MG63 (cell line): Measurements from ENCODE around the gene SBNO1. TPM values are rescaled to one million over a fixed set of nuclear protein-coding genes. Genes with fewer than 3 reads are reported as not detected.
"Not testable (repeated sequence)": the region's sequence is repeated elsewhere in the genome, so short reads cannot be mapped to it uniquely, and the experiment has no call there.

Source experiments
- DNase-seq: peaks from one replicate; pipeline ENCODE4 v3.0.0-alpha.2; 2020
- H3K27me3 ChIP-seq: fragments of 250-450 bp; sonication (Bioruptor Pico); 2 replicates; pipeline ENCODE4 v1.5.1; 2020; ENCODE audit warnings: mild to moderate bottlenecking, moderate library complexity
- H3K36me3 ChIP-seq: fragments of 250-450 bp; sonication (Bioruptor Pico); 2 replicates; pipeline ENCODE4 v1.5.1; 2020; ENCODE audit warnings: mild to moderate bottlenecking, moderate library complexity
- H3K4me3 ChIP-seq: fragments of 250-450 bp; sonication (Bioruptor Pico); 2 replicates; pipeline ENCODE4 v1.5.1; 2020; ENCODE audit warnings: mild to moderate bottlenecking, moderate library complexity
- H3K9me3 ChIP-seq: fragments of 250-450 bp; sonication (Bioruptor Pico); 2 replicates; pipeline ENCODE4 v1.5.1; 2020; ENCODE audit warnings: mild to moderate bottlenecking, moderate library complexity
- total RNA-seq: library from RNA; depleted of rRNA; stranded (reverse); fragments of >200 nt; shearing (Covaris generic); gene quantifications from 2 replicates; pipeline ENCODE4 v1.2.3, GENCODE V29; 2014; ENCODE audit warnings: low replicate concordance

SBNO1 gene
- total RNA-seq, 1 experiment from 2014 or later: 9.7 TPM

DNA sequence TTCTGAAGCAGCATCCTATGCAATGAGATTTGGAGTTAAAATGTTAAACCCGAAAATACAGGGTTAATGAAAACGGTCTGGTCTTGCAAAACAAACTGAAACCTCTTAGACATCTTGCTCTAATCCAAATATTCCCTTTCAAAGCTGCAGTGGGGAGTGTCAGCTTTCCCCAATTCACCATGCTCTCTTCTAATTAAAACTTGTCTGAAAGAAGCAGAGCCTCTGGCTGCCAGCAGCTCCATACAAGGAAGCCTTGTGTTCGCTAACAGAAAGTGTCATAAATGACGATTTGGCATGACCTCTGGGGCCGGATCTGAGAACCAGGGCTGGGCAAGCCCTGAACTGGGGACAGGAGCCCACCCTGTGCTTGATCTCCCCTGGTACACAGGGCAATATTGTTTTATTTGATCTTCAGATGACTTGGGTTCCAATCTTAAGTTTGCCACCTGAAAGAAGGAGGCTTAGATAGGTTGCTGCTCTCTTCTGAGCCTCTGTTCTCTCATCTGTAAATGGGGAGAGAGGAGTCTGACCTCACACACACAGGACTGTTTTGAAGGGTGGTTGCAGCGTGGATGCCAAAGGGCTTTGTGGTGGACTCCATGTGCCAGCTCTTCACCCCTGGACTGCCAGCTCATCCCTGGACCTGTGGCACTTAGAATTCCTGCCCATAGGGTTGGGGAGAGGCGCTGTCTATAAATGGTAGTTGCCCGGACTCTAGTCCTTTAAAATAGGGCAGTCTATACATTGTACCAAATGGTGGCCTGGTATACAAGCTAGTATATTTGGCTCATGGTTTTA lies 27.1 kb upstream of the SBNO1 start:
- H3K9me3 ChIP-seq: no peaks in the 10 kb centered on the region
- no peaks in the 10 kb centered on the region for H3K27me3 ChIP-seq
- H3K4me3 ChIP-seq: no peak overlapping the region
- peak; percentile 63 for DNase-seq
- peaks cover 70% of the 10 kb centered on the region for H3K36me3 ChIP-seq

GRCh38 chr12:123390498-123391426 lies 26.1 kb upstream of the SBNO1 start:
- peak overlapping the region; percentile 68 for H3K4me3 ChIP-seq
- H3K36me3 ChIP-seq: peaks cover 61% of the 10 kb centered on the region
- H3K9me3 ChIP-seq: no peaks in the 10 kb centered on the region
- DNase-seq: no peak
- H3K27me3 ChIP-seq: no peaks in the 10 kb centered on the region

- peaks cover 50% of the 10 kb centered on the region for H3K36me3 ChIP-seq
- peak overlapping the region; percentile 68 for H3K4me3 ChIP-seq
- no peaks in the 10 kb centered on the region for H3K9me3 ChIP-seq
- peak; percentile 58 for DNase-seq
- H3K27me3 ChIP-seq: no peaks in the 10 kb centered on the region
Measured at GRCh38 chr12:123389560-123390351, 25.1 kb upstream of the SBNO1 start.

DNA sequence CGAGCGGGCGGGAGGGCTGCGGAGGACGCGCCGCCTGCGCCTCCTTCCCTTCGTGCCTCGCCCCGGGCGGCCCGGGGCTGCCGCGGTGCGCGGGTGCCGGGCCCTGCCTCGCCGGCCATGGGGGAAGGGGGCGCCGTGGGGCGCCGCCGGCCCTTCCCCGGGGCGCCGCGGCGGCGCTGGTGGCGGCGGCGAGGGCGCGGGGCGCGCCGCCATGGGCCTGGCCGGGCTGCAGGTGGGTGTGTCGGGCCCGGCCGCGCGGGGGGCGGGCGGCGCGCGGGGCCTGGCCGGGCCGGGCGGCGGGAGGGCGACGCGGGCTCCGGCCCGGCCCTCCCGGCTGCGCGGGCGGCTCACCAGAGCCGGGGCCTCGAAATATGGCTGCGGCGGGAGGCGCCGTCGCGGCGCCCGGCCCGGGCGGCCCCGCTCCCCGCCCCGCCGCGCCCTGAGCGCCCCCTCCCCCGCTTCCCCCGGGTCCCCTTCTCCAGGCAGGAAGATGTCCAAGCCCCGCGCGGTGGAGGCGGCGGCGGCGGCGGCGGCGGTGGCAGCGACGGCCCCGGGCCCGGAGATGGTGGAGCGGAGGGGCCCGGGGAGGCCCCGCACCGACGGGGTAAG lies 24.4 kb upstream of the SBNO1 start:
- H3K4me3 ChIP-seq: peak overlapping the region; percentile 68; the same call in 1 of the 2 replicates
- DNase-seq: no peak

DNA sequence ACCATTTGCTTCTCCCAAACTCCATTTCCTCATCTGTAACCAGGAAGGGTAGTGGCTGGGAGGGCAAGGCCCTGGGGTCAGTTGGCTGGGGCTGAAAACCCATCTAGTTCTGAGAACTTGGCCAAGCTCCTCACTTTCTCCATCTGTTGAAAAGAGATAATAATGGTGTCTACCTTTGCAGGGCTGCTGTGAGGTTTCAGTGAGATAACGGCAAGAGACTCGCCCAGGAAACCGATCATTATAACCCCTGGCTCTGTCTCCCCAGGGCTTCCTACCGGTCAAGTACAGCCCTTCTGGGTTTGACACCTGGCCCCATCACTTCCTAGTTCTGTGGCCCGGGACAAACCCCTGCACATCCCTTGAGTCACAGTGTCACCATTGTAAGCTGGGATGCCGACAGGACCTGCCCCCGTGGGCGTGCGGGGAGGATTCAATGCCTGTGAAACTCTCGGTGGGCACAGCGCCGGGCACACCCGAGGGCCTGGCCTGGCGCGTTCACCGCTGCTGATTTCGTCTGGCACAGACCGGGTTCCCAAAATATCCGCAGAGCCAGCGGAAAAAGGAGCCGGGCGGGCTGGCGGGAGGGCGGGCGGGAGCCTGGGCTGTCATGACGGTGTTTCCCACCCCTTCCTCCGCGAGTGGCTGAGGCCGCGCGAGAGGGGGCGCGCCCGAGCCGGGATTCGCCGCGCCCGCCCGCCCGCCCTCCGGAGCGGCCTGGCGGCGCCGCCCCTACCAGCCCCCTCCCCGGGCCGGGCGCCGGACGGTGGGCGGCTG lies 23.7 kb upstream of the SBNO1 start:
- Histone ChIP-seq H3K4me3 (peak overlapping the region; percentile 59), H3K36me3 (peaks cover 38% of the 10 kb centered on the region), H3K9me3 (no peaks in the 10 kb centered on the region), H3K27me3 (no peaks in the 10 kb centered on the region)
- DNase-seq: peak; percentile 84

More for the DNA sequence above, 24.4 kb upstream of the SBNO1 start:
- Histone ChIP-seq H3K36me3 (peaks cover 44% of the 10 kb centered on the region), H3K9me3 (no peaks in the 10 kb centered on the region), H3K27me3 (no peaks in the 10 kb centered on the region)

DNA sequence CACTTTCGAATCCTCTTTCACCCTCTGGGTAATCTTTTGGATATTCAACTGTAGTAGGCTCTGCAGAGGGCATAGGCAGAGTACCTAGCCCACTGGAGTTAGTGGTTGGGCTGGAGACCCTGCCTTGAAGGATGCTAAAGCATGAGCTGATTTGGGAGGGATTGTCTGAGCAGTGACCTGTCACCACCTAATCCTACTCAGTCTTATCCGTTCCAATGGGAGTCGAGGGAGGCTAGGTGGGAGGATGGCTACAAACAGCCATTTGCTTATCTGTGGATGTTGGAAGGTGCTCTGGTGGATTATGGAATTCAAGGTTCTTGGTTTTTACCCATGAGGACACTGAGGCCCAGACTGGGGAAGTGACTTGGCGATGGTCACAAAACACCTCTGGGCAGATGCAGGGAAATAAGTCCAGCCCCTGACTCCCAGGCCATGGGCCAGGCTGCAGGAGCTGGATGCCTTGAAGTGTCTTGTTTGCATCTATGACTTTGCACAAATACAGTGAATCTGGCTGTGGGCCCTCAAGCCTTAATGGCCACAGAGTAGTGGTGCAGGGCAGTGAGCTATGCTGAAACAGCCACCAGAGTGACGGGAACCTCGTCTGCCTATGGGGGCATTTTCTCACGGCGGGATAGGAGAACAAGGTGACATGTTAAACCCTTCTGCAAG lies 23.0 kb upstream of the SBNO1 start:
- Histone ChIP-seq H3K4me3 (peak overlapping the region; percentile 59), H3K9me3 (no peaks in the 10 kb centered on the region), H3K27me3 (no peaks in the 10 kb centered on the region), H3K36me3 (peaks cover 31% of the 10 kb centered on the region)
- no peak for DNase-seq

- Histone ChIP-seq H3K4me3 (peak overlapping the region; percentile 76), H3K36me3 (peaks cover 10% of the 10 kb centered on the region)
- DNase-seq, H3K27me3 ChIP-seq, H3K9me3 ChIP-seq: not testable (repeated sequence)
Measured at GRCh38 chr12:123385536-123385935, 20.9 kb upstream of the SBNO1 start.

- no peak for DNase-seq
- Histone ChIP-seq H3K36me3 (peaks cover 5% of the 10 kb centered on the region), H3K27me3 (no peaks in the 10 kb centered on the region), H3K4me3 (peak overlapping the region; percentile 76), H3K9me3 (no peaks in the 10 kb centered on the region)
Measured at GRCh38 chr12:123384994-123385376, 20.3 kb upstream of the SBNO1 start.

DNA sequence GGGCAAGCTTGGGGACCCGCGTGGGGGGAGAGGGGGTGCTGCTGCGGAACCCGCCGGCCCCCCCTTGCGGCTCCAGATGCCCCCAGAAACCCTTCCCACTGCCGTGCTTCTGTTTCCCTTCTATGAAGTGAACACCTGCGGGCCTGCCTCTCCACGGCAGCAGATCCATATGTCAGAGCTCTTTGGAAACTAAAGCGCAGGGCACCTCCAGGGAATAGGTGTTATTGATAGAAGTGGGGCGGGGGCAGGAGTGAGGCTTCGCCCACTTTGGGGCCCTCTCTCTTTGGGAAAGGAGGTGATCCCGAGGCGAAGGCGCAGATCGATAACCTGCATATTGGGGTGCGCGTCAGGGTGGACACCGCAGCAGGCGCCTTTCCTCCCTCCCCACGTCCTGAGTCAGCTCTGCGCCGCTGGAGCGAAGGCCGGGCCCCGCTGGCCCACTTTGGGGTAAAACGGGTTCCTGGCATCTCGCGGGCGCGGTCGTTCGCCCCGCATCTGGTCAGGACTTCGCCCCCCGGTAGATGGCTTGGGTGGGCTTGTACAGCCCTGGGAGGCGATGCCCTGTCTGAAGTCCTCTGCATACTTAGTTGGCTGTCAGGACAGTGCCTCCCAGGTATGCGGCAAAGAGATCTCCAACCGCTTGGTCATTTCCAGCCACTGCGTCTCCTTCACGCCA lies 19.8 kb upstream of the SBNO1 start:
- H3K4me3 ChIP-seq: peak overlapping the region; percentile 76
- no peaks in the 10 kb centered on the region for H3K9me3 ChIP-seq
- DNase-seq: peak; percentile 45
- H3K36me3 ChIP-seq: no peaks in the 10 kb centered on the region; the same call in 1 of the 2 replicates
- H3K27me3 ChIP-seq: no peaks in the 10 kb centered on the region

GRCh38 chr12:123382684-123383083 lies 18.0 kb upstream of the SBNO1 start:
- no peak for DNase-seq
- Histone ChIP-seq H3K9me3 (no peaks in the 10 kb centered on the region), H3K4me3 (peak overlapping the region; percentile 76; the same call in 1 of the 2 replicates), H3K27me3 (no peaks in the 10 kb centered on the region), H3K36me3 (no peaks in the 10 kb centered on the region)

DNA sequence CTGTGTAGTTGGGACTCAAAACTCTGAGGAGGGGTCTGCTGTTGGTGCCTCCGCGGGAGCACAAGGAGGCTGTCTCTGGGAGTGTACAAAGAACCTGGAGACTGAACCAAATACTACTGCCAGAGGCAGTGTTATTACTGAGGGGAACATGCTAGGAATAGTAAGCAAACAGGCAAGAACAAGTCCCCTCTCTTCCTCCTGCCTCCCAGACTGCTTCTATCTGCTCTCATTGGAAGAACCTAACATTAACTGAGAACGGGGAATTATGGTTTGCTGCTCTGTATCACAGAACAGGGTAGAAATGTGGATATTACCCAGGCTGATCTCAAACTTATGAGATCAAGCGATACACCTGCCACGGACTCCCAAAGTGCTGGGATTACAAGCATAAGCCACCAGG lies 14.7 kb upstream of the SBNO1 start:
- H3K4me3 ChIP-seq: no peak overlapping the region
- H3K36me3 ChIP-seq: no peaks in the 10 kb centered on the region
- H3K9me3 ChIP-seq: no peaks in the 10 kb centered on the region
- H3K27me3 ChIP-seq: no peaks in the 10 kb centered on the region
- DNase-seq: no peak

GRCh38 chr12:123372415-123372814 lies 7.8 kb upstream of the SBNO1 start:
- not testable (repeated sequence) for DNase-seq, H3K9me3 ChIP-seq, H3K4me3 ChIP-seq, H3K27me3 ChIP-seq, H3K36me3 ChIP-seq

DNA sequence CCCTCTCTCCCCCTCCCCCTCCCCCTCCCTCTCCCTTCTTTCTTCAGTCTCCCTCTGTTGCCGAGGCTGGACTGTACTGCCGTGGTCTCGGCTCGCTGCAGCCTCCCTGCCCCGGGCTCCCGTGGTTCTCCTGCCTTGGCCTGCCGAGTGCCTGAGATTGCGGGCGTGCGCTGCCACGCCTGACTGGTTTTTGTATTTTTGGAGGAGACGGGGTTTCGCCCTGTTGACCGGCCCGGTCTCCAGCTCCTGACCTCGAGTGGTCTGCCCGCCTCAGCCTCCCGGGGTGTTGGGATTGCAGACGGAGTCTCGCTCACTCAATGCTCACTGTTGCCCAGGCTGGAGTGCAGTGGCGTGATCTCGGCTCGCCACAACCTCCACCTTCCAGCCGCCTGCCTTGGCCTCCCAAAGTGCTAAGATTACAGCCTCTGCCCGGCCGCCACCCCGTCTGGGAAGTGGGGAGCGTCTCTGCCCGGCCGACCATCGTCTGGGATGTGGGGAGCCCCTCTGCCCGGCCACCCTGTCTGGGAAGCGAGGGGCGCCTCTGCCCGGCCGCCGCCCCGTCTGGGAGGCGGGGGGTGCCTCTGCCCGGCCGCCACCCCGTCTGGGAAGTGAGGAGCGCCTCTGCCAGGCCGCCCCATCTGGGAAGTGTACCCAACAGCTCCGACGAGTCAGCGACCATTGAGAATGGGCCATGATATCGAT lies 7.2 kb upstream of the SBNO1 start:
- not testable (repeated sequence) for H3K27me3 ChIP-seq, H3K36me3 ChIP-seq, H3K9me3 ChIP-seq, H3K4me3 ChIP-seq, DNase-seq

DNA sequence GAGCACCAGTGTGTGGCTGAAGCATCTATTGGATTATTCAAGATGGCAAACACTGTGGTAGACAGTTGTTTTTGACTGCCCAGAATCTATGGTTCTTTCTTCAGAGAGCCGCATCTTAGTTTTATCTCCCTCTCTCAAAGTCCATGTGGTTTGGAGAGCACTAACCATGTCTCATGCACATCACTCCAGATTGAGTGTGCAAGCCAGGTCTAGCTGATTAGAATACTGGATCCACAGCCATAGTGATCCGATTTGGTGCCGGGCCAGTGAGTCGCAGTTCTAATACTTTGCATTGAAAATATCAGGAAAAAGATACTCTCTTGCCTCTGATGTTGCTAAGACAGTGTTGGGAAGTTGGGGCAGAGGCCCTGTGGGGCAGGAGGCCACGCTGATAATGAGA lies 4.6 kb upstream of the SBNO1 start:
- H3K9me3 ChIP-seq: no peaks in the 10 kb centered on the region
- no peak overlapping the region for H3K4me3 ChIP-seq
- H3K36me3 ChIP-seq: no peaks in the 10 kb centered on the region
- H3K27me3 ChIP-seq: no peaks in the 10 kb centered on the region
- no peak for DNase-seq
